Activated T-helper 1 cell treated with anti-CD3 and anti-CD28 coated beads, Interleukin-2, amount 50 U/mL, for 16 hours (primary cell): ENCODE data around the gene ITLN2.
"Not testable (repeated sequence)": the region's sequence is repeated elsewhere in the genome, so short reads cannot be mapped to it uniquely, and the experiment has no call there.

Experiments used
- DNase-seq, 2 donors: peaks; one replicate each; pipeline ENCODE4 v3.0.0-alpha.2; 2020; ENCODE audit warnings: low read depth in 1 of 2, low spot score in 1 of 2

ITLN2 gene

GRCh38 chr1:160953030-160953429 lies 1.6 kb downstream of the ITLN2 start:
- no peak for DNase-seq

GRCh38 chr1:160952129-160952510 lies 2.5 kb downstream of the ITLN2 start:
- no peak for DNase-seq

- DNase-seq: peak; percentile 37 to 40
Observed at GRCh38 chr1:160951443-160952128, 3.0 kb downstream of the ITLN2 start.

- no peak for DNase-seq
Observed at GRCh38 chr1:160950657-160951056, 4.0 kb downstream of the ITLN2 start.

GRCh38 chr1:160949881-160950280 lies 4.7 kb downstream of the ITLN2 start:
- DNase-seq: no peak

- not testable (repeated sequence) for DNase-seq
Observed at GRCh38 chr1:160949216-160949880, 5.3 kb downstream of the ITLN2 start.

- not testable (repeated sequence) for DNase-seq
Observed at GRCh38 chr1:160947174-160947759, 7.3 kb downstream of the ITLN2 start.

- not testable (repeated sequence) for DNase-seq
Observed at GRCh38 chr1:160945881-160946280, 8.7 kb downstream of the ITLN2 start.

GRCh38 chr1:160945079-160945478 lies 9.5 kb downstream of the ITLN2 start:
- no peak for DNase-seq

GRCh38 chr1:160942926-160943325 lies 11.7 kb downstream of the ITLN2 start:
- no peak for DNase-seq

- not testable (repeated sequence) for DNase-seq
Observed at GRCh38 chr1:160936666-160937065, 17.9 kb downstream of the ITLN2 start.

GRCh38 chr1:160935527-160936258 lies 18.9 kb downstream of the ITLN2 start:
- no peak for DNase-seq

- DNase-seq: not testable (repeated sequence)
Observed at GRCh38 chr1:160933305-160933704, 21.3 kb downstream of the ITLN2 start.

GRCh38 chr1:160925652-160926244 lies 28.9 kb downstream of the ITLN2 start:
- no peak for DNase-seq

- no peak for DNase-seq
Observed at GRCh38 chr1:160924791-160925651, 29.6 kb downstream of the ITLN2 start.

GRCh38 chr1:160916666-160917065 lies 37.9 kb downstream of the ITLN2 start:
- no peak for DNase-seq

GRCh38 chr1:160913229-160913628 lies 41.4 kb downstream of the ITLN2 start:
- DNase-seq: not testable (repeated sequence)

GRCh38 chr1:160911925-160912324 lies 42.7 kb downstream of the ITLN2 start:
- no peak for DNase-seq

- no peak for DNase-seq
Observed at GRCh38 chr1:160911441-160911840, 43.2 kb downstream of the ITLN2 start.

- no peak for DNase-seq
Observed at GRCh38 chr1:160910170-160910750, 44.3 kb downstream of the ITLN2 start.
